Neuronal stem cell (in vitro differentiated cells): ENCODE results near the gene PSMD1.
A peak's percentile ranks its signal among the peaks of the same experiment; 100 is the strongest.
"Not testable (repeated sequence)": the region's sequence is repeated elsewhere in the genome, so short reads cannot be mapped to it uniquely, and the experiment has no call there.

ENCODE experiments used
- DNase-seq: peaks from one replicate; pipeline ENCODE4 v3.0.0-alpha.2; 2013; ENCODE audit warnings: low spot score
- H2AFZ ChIP-seq: one replicate; pipeline ENCODE4 v1.6.1; 2013; ENCODE audit warnings: mild to moderate bottlenecking, low read length, inconsistent platforms
- H2AK5ac ChIP-seq: 2 replicates; pipeline ENCODE4 v1.6.1; 2013; ENCODE audit warnings: low read depth, mild to moderate bottlenecking, inconsistent platforms, low read length, moderate library complexity, mixed read lengths
- H2BK120ac ChIP-seq: 2 replicates; pipeline ENCODE4 v1.6.1; 2013; ENCODE audit warnings: low read depth, mild to moderate bottlenecking, inconsistent platforms, low read length, moderate library complexity, mixed read lengths
- H2BK12ac ChIP-seq: one replicate; pipeline ENCODE4 v1.6.1; 2013; ENCODE audit warnings: low read length, inconsistent platforms
- H2BK15ac ChIP-seq: 2 replicates; pipeline ENCODE4 v1.6.1; 2013; ENCODE audit warnings: mild to moderate bottlenecking, low read length, inconsistent platforms, mixed read lengths
- H2BK5ac ChIP-seq: one replicate; pipeline ENCODE4 v1.6.1; 2013; ENCODE audit warnings: inconsistent platforms, mild to moderate bottlenecking, low read length, moderate library complexity
- H3K14ac ChIP-seq: one replicate; pipeline ENCODE4 v1.6.1; 2013; ENCODE audit warnings: low read length, inconsistent platforms
- H3K18ac ChIP-seq: 2 replicates; pipeline ENCODE4 v1.6.1; 2013; ENCODE audit warnings: low read length, inconsistent platforms
- H3K23ac ChIP-seq: 2 replicates; pipeline ENCODE4 v1.6.1; 2013; ENCODE audit warnings: low read depth, mild to moderate bottlenecking, mixed read lengths, low read length, inconsistent platforms; ENCODE audit not compliant: poor library complexity
- H3K27ac ChIP-seq: replicated peaks from 3 replicates; pipeline ENCODE4 v1.5.1; 2013; ENCODE audit warnings: low read length, inconsistent platforms
- H3K27me3 ChIP-seq, 3 experiments: 2 replicates each; pipeline ENCODE4 v1.6.1; 2013; ENCODE audit warnings: low read length in 3 of 3, mild to moderate bottlenecking in 2 of 3, inconsistent platforms in 1 of 3, low read depth in 1 of 3, mixed read lengths in 1 of 3, moderate library complexity in 1 of 3; ENCODE audit not compliant: control insufficient read depth in 3 of 3, insufficient read depth in 3 of 3
- H3K36me3 ChIP-seq, 2 donors: replicated peaks in 1 of 2; 2 replicates each; pipeline ENCODE4 v1.6.1; 2013; ENCODE audit warnings: low read length in 2 of 2; ENCODE audit not compliant: control insufficient read depth in 2 of 2, insufficient read depth in 2 of 2
- H3K4ac ChIP-seq: 2 replicates; pipeline ENCODE4 v1.6.1; 2013; ENCODE audit warnings: inconsistent platforms, mild to moderate bottlenecking, low read length, moderate library complexity
- H3K4me1 ChIP-seq, 2 donors: 1 replicate in 1 of 2; 2 replicates in 1 of 2; pipeline ENCODE4 v1.6.1; 2013; ENCODE audit warnings: low read length in 2 of 2, low read depth in 1 of 2; ENCODE audit not compliant: control insufficient read depth in 2 of 2, insufficient read depth in 1 of 2
- H3K4me2 ChIP-seq: one replicate; pipeline ENCODE4 v1.6.1; 2013; ENCODE audit warnings: mild to moderate bottlenecking, low read length, inconsistent platforms; ENCODE audit not compliant: insufficient read depth, poor library complexity, severe bottlenecking
- H3K4me3 ChIP-seq, 2 donors: 2 replicates each; pipeline ENCODE4 v1.5.1; 2013; ENCODE audit warnings: low read length in 2 of 2, mild to moderate bottlenecking in 2 of 2, inconsistent platforms in 1 of 2, moderate library complexity in 1 of 2
- H3K79me1 ChIP-seq: one replicate; pipeline ENCODE4 v1.6.1; 2013; ENCODE audit warnings: low read depth, mild to moderate bottlenecking, inconsistent platforms, low read length, moderate library complexity
- H3K9ac ChIP-seq: one replicate; pipeline ENCODE4 v1.6.1; 2013; ENCODE audit warnings: mild to moderate bottlenecking, low read depth, low read length, inconsistent platforms; ENCODE audit not compliant: poor library complexity
- H3K9me3 ChIP-seq, 2 donors: replicated peaks in 1 of 2; 2 replicates each; pipeline versions ENCODE3 to v1.6.1; 2013; ENCODE audit warnings: low read length in 2 of 2, mild to moderate bottlenecking in 2 of 2, inconsistent platforms in 1 of 2, low read depth in 1 of 2, mixed read lengths in 1 of 2, moderate library complexity in 1 of 2; ENCODE audit not compliant: control insufficient read depth in 2 of 2, insufficient read depth in 1 of 2
- H4K8ac ChIP-seq: one replicate; pipeline ENCODE4 v1.6.1; 2013; ENCODE audit warnings: low read depth, mild to moderate bottlenecking, inconsistent platforms, low read length, moderate library complexity
- H4K91ac ChIP-seq: one replicate; pipeline ENCODE4 v1.6.1; 2013; ENCODE audit warnings: low read length, low read depth, mild to moderate bottlenecking, inconsistent platforms; ENCODE audit not compliant: poor library complexity
- WGBS, 2 donors: extraction: QIAGEN DNeasy Blood & Tissue Kit; methylation state at CpG; one replicate each; pipeline ENCODE4 v1.1.7; 2013; ENCODE audit warnings: missing lambda C conversion rate in 2 of 2, mixed read lengths in 1 of 2; ENCODE audit not compliant: insufficient read length in 2 of 2, insufficient replicate concordance in 1 of 2; ENCODE audit errors: extremely low coverage in 2 of 2; 5-methylcytosine and 5-hydroxymethylcytosine counted together

PSMD1 gene

DNA sequence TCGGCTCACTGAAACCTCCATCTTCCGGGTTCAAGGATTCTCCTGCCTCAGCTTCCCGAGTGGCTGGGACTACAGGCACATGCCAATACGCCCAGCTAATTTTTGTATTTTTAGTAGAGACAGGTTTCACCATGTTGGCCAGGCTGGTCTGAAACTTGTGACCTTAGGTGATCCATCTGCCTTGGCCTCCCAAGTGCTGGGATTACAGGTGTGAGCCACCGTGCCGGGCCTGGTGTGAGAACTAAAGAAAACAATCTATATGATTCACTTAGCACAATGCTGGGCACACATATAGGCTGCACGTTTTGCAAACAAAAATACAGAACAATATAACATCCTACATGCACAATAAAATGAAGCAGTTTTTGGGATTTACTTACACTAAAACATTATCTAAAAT is 140.5 kb downstream of the PSMD1 start:
- H2BK12ac ChIP-seq, H3K9me3 ChIP-seq, H3K27ac ChIP-seq, H3K18ac ChIP-seq, H2BK120ac ChIP-seq, H3K9ac ChIP-seq, H3K4me2 ChIP-seq, DNase-seq, H3K27me3 ChIP-seq, H2AK5ac ChIP-seq, H3K4me1 ChIP-seq, H2BK5ac ChIP-seq, H3K14ac ChIP-seq, H3K23ac ChIP-seq, H4K91ac ChIP-seq, H4K8ac ChIP-seq, H3K4me3 ChIP-seq, H3K79me1 ChIP-seq, H2BK15ac ChIP-seq, H3K4ac ChIP-seq: not testable (repeated sequence)
- no CpG with 5 or more reads among the region's 7 CpGs for WGBS, 2 donors
- Histone ChIP-seq H2AFZ (peak overlapping the region; percentile 96), H3K36me3 (peaks cover 3 to 15% of the 10 kb centered on the region in 2 donors)

DNA sequence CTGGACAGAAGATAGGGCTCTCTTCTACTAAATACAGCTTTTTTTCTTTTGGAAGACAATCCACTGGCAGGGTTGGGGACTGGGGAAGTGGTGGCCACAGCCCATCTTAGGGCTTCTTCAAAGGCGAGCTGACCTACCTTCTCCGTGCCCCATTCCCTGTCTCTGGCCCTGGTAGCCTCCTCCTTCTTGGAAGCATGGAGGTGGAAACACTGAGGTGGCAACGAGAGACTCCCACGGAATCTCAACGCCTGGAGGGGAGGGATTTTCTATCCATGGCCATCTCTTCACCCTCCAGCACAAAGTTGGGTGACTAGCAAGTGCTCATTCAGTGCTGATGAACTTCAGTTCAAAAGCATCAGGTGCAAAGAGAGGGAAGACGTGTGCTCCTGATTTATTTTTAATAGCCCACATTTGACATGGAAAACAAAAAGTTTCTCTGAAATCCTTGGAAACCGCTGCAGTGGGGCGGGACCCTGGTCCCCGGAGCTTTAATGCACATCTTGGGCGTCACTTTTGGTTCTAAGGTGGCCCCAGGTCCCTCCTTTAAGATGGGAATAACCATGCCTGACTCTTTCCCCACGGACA is 141.1 kb downstream of the PSMD1 start:
- H3K23ac ChIP-seq, result no peak overlapping the region
- no peak overlapping the region for H2BK15ac ChIP-seq
- H3K27me3 ChIP-seq, result no peaks in the 10 kb centered on the region
- no peak overlapping the region for H2BK5ac ChIP-seq
- no peak overlapping the region for H3K4ac ChIP-seq
- peaks cover 2 to 5% of the 10 kb centered on the region in 2 donors for H3K4me1 ChIP-seq
- H2AK5ac ChIP-seq, result no peak overlapping the region
- peaks cover 0 to 2% of the 10 kb centered on the region in 2 donors for H3K9me3 ChIP-seq
- no peak overlapping the region for H2BK120ac ChIP-seq
- peak overlapping the region; percentile 95 to 96 for H3K4me3 ChIP-seq
- WGBS, 2 donors, result no CpG with 5 or more reads among the region's 11 CpGs
- peaks cover 9 to 21% of the 10 kb centered on the region in 2 donors for H3K36me3 ChIP-seq
- H2BK12ac ChIP-seq, result no peak overlapping the region
- H2AFZ ChIP-seq, result peak overlapping the region; percentile 96
- no peak overlapping the region for H4K8ac ChIP-seq
- no peak overlapping the region for H4K91ac ChIP-seq
- H3K4me2 ChIP-seq, result peak overlapping the region; percentile 72
- H3K9ac ChIP-seq, result peak overlapping the region; percentile 96
- no peak overlapping the region for H3K18ac ChIP-seq
- H3K14ac ChIP-seq, result no peak overlapping the region
- H3K79me1 ChIP-seq, result no peaks in the 10 kb centered on the region
- DNase-seq, result no peak
- no peak overlapping the region for H3K27ac ChIP-seq

DNA sequence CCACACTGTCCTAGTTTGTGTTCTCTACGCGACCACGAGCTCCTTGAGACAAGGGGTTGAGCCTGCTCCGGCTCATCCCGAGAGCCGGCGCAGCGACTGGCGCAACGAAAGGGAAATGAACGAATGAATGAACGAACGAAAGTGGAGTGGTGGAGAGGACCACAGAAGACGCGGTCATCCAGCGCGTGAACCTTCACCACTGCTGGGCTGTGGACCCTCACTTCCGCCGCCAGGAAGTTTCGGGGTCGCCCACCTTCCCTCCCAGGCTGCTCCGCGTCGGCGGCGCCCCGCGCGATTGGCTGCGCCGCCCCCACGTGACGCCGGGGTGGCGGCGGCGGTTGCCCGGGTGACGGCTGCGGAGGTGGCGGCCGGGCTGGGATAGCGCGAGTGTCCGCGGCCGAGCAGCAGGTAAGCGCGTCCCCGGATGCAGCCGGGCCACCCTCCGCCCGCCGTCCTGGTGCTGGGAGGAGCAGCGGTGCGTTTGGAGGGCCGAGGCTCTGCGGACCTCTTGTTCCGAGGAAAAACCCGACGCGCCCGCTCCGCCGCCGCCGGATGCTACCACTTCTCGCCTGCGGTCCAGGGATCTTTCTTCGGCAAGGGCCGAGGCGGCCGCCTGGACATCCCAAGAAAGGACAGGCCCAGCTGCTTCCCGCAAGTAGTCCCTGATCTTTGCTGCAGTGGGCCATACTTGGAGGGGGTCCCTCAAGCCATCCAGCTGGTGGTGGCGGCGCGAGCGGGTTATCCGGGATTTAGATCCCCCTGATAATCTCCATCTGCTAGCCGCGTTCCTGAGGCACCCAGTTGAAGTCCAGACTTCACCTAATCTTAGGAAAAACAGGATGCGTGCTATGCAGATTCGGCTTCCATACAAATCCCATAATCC is 141.9 kb downstream of the PSMD1 start, which contains the start of gene ARMC9:
TSS of gene ARMC9 (plus strand) at position 341 of the 883 bp plus-strand sequence. CDS start 7,608 bp downstream, outside the sequence.
- H3K18ac ChIP-seq, result peak within 1 kb of the TSS; percentile 98
- H3K36me3 ChIP-seq, result peaks cover 11 to 28% of the 10 kb centered on the region in 2 donors
- no peak within 1 kb of the TSS for H2BK12ac ChIP-seq
- peaks cover 2 to 5% of the 10 kb centered on the region in 2 donors for H3K4me1 ChIP-seq
- no peak within 1 kb of the TSS for H3K27ac ChIP-seq
- H4K91ac ChIP-seq, result no peak within 1 kb of the TSS
- H3K14ac ChIP-seq, result no peak within 1 kb of the TSS
- H3K27me3 ChIP-seq, result no peaks in the 10 kb centered on the region
- peak within 1 kb of the TSS; percentile 72 for H3K4me2 ChIP-seq
- H3K9me3 ChIP-seq, result peaks cover 0 to 2% of the 10 kb centered on the region in 2 donors
- peak within 1 kb of the TSS; percentile 96 for H3K9ac ChIP-seq
- peaks cover 2% of the 10 kb centered on the region for H3K79me1 ChIP-seq
- H2BK15ac ChIP-seq, result no peak within 1 kb of the TSS
- peak within 1 kb of the TSS; percentile 96 for H2AFZ ChIP-seq
- DNase-seq, result peak; percentile 77
- peak within 1 kb of the TSS; percentile 81 for H3K23ac ChIP-seq
- H2BK5ac ChIP-seq, result peak within 1 kb of the TSS; percentile 87
- no peak within 1 kb of the TSS for H4K8ac ChIP-seq
- peak within 1 kb of the TSS; percentile 95 to 96 for H3K4me3 ChIP-seq
- no CpG with 5 or more reads among the region's 83 CpGs for WGBS, 2 donors
- H2BK120ac ChIP-seq, result no peak within 1 kb of the TSS
- no peak within 1 kb of the TSS for H3K4ac ChIP-seq
- no peak within 1 kb of the TSS for H2AK5ac ChIP-seq

DNA sequence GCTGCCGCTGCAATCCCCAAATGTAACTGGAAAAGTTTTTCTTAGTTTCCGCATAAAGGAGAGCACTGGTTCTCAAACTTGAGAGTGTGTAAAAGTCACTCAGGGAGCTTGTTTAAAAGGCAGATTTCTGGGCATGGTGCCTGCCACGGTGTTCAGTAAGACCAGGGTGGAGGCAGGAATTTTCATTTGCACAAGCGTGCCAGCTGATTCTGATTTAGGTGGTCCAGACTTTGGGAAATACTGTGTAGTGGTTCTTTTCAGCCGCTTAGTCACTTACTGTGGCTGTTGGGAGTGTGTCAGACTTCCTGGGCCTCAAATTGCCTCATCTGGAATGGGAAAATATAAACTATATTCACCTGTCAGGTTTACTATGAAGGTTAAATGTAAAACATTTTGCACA is 142.6 kb downstream of the PSMD1 start:
- Histone ChIP-seq H2AFZ (peak overlapping the region; percentile 96), H3K36me3 (peaks cover 11 to 28% of the 10 kb centered on the region in 2 donors), H4K8ac (no peak overlapping the region), H3K14ac (no peak overlapping the region), H2BK120ac (no peak overlapping the region), H3K4me1 (peaks cover 2 to 5% of the 10 kb centered on the region in 2 donors), H2AK5ac (no peak overlapping the region), H3K9ac (no peak overlapping the region), H3K4ac (no peak overlapping the region), H2BK5ac (no peak overlapping the region), H3K23ac (no peak overlapping the region), H3K4me3 (peak overlapping the region in 1 of 2 donors; percentile 96), H4K91ac (no peak overlapping the region), H3K27ac (no peak overlapping the region), H3K4me2 (peak overlapping the region; percentile 42), H3K9me3 (peaks cover 0 to 2% of the 10 kb centered on the region in 2 donors), H2BK15ac (no peak overlapping the region), H3K18ac (no peak overlapping the region), H3K79me1 (peaks cover 2% of the 10 kb centered on the region), H3K27me3 (no peaks in the 10 kb centered on the region), H2BK12ac (no peak overlapping the region)
- DNase-seq, result no peak
- WGBS, 2 donors, result no CpG with 5 or more reads among the region's 5 CpGs
